K562 (cell line): ENCODE measurements around the gene HEATR9. TPM values are rescaled to one million over a fixed set of nuclear protein-coding genes. Genes with fewer than 3 reads are reported as not detected.

Experiments
- ATAC-seq: fragments of 200-7000 bp; cut with Tn5 transposase; 3 replicates; pipeline ENCODE4 v1.9.1; 2020; ENCODE audit warnings: moderate library complexity
- BruUV-seq: library from RNA; stranded (reverse); fragments of 400-500 nt; replicated peaks from 2 replicates; lab custom pipeline; 2021; lab: Mats Ljungman, UMichigan
- CTCF ChIA-PET: fragments of 300-600 bp; formaldehyde crosslinking; extraction: SDS; loops from one replicate; lab custom pipeline; 2021; ENCODE audit warnings: low intra/inter-chr PET ratio; lab: Yijun Ruan, JAX
- POLR2A ChIA-PET: fragments of 300-600, 350-650 bp; sonication (Branson Sonifier 250); formaldehyde crosslinking; extraction: SDS; loops from one replicate; lab custom pipeline; 2021; ENCODE audit warnings: antibody characterized with exemption, inconsistent platforms; lab: Yijun Ruan, JAX
- DNase-seq, 4 experiments: peaks; one replicate each; pipeline versions ENCODE4 v3.0.0 to v3.0.0-alpha.2; 2011 to 2018; ENCODE audit warnings: low spot score in 3 of 4, mixed read lengths in 3 of 4; ENCODE audit errors: extremely low read depth in 1 of 4
- FAIRE-seq: peaks from 2 replicates; lab custom pipeline; 2011; peaks lifted over from hg19 to GRCh38; lab: Jason Lieb, UNC
- H2AFZ ChIP-seq: 2 replicates; pipeline ENCODE4 v1.6.0; 2011; ENCODE audit warnings: low read depth, low read length, control low read depth, inconsistent platforms
- H3K27ac ChIP-seq: fragments of 200-600 bp; 3 replicates; pipeline ENCODE4 v1.8.0; 2011; ENCODE audit warnings: low read depth, mild to moderate bottlenecking, control low read depth, inconsistent platforms, low read length, moderate library complexity, mixed read lengths; ENCODE audit errors: extremely low read depth
- H3K27me3 ChIP-seq, 2 experiments: fragments of 300-600 bp in 1 of 2; 2 replicates in 1 of 2; 3 replicates in 1 of 2; pipeline versions ENCODE4 v1.6.0 to v1.8.0; 2011; ENCODE audit warnings: inconsistent platforms in 2 of 2, low read length in 2 of 2, mild to moderate bottlenecking in 1 of 2, mixed read lengths in 1 of 2, moderate library complexity in 1 of 2; ENCODE audit not compliant: control insufficient read depth in 2 of 2, insufficient read depth in 2 of 2
- H3K36me3 ChIP-seq: fragments of 300-600 bp; 3 replicates; pipeline ENCODE4 v1.8.0; 2011; ENCODE audit warnings: mild to moderate bottlenecking, low read length, inconsistent platforms; ENCODE audit not compliant: control insufficient read depth, insufficient read depth
- H3K4me1 ChIP-seq, 2 experiments: fragments of 200-600 bp in 1 of 2; replicated peaks in 1 of 2; 2 replicates in 1 of 2; 3 replicates in 1 of 2; pipeline versions ENCODE4 v1.5.1 to v1.8.0; 2011; ENCODE audit warnings: inconsistent platforms in 2 of 2, low read length in 2 of 2, mild to moderate bottlenecking in 1 of 2, mixed read lengths in 1 of 2, moderate library complexity in 1 of 2; ENCODE audit not compliant: control insufficient read depth in 2 of 2, insufficient read depth in 2 of 2
- H3K4me2 ChIP-seq: 2 replicates; pipeline ENCODE4 v1.6.1; 2011; ENCODE audit warnings: low read length, control low read depth, inconsistent platforms, mixed read lengths; ENCODE audit not compliant: insufficient read depth
- H3K4me3 ChIP-seq: fragments of 200-600 bp; sonication (generic), shearing (Covaris generic); 2 replicates; pipeline ENCODE4 v1.5.1; 2016; ENCODE audit warnings: control low read depth, inconsistent platforms
- H3K79me2 ChIP-seq: fragments of 200-600 bp; 3 replicates; pipeline ENCODE4 v1.8.0; 2011; ENCODE audit warnings: low read length, inconsistent platforms; ENCODE audit not compliant: control insufficient read depth, insufficient read depth
- H3K9ac ChIP-seq, 2 experiments: 2 replicates each; pipeline versions ENCODE4 v1.6.0 to v1.6.1; 2011; ENCODE audit warnings: low read depth in 2 of 2, low read length in 2 of 2, control low read depth in 1 of 2, inconsistent platforms in 1 of 2, mild to moderate bottlenecking in 1 of 2, mixed read lengths in 1 of 2; ENCODE audit not compliant: insufficient read depth in 1 of 2
- H3K9me1 ChIP-seq: one replicate; pipeline ENCODE4 v1.6.0; 2011; ENCODE audit warnings: inconsistent platforms, mild to moderate bottlenecking, low read length, moderate library complexity; ENCODE audit not compliant: control insufficient read depth, insufficient read depth
- H3K9me3 ChIP-seq: replicated peaks from 2 replicates; pipeline ENCODE4 v1.5.1; 2011; ENCODE audit warnings: low read depth, low read length, inconsistent platforms; ENCODE audit not compliant: control insufficient read depth, insufficient read depth
- H4K20me1 ChIP-seq: replicated peaks from 2 replicates; pipeline ENCODE4 v1.6.1; 2011; ENCODE audit warnings: low read length, inconsistent platforms, mixed read lengths; ENCODE audit not compliant: control insufficient read depth, insufficient read depth
- BMI1 ChIP-seq: fragments of 150-350 bp; IDR thresholded peaks from 2 replicates; pipeline ENCODE4 v1.6.1; 2014; ENCODE audit warnings: low read length
- ETS2 ChIP-seq: IDR thresholded peaks from 2 replicates; pipeline ENCODE4 v1.6.1; 2016; ENCODE audit warnings: borderline replicate concordance, missing genetic modification characterization, mild to moderate bottlenecking, moderate library complexity, missing compliant biosample characterization; ENCODE audit not compliant: poor library complexity, severe bottlenecking
- GATAD2B ChIP-seq: fragments of 450-650 bp; IDR thresholded peaks from 2 replicates; pipeline ENCODE4 v1.6.1; 2017; ENCODE audit warnings: mild to moderate bottlenecking, borderline replicate concordance
- HINFP ChIP-seq: fragments of 450-650 bp; conservative IDR thresholded peaks from 2 replicates; pipeline ENCODE4 v1.6.1; 2016; ENCODE audit warnings: missing genetic modification characterization, low read depth, mild to moderate bottlenecking, control low read depth, missing compliant biosample characterization
- KAT7 ChIP-seq: sonication (generic); formaldehyde crosslinking; IDR thresholded peaks from 2 replicates; pipeline ENCODE4 v1.8.0; 2022; ENCODE audit warnings: missing genetic modification reagents, mild to moderate bottlenecking, borderline replicate concordance
- MCM5 ChIP-seq: fragments of 450-650 bp; IDR thresholded peaks from 2 replicates; pipeline ENCODE4 v1.6.1; 2016; ENCODE audit warnings: low read depth
- MEIS2 ChIP-seq: fragments of 450-650 bp; IDR thresholded peaks from 2 replicates; pipeline ENCODE4 v1.6.1; 2014; ENCODE audit warnings: mild to moderate bottlenecking; ENCODE audit not compliant: partially characterized antibody
- MYNN ChIP-seq, 2 experiments: sonication (generic); formaldehyde crosslinking in 1 of 2; IDR thresholded peaks; 2 replicates each; pipeline versions ENCODE4 v1.5.0 to v1.6.1; 2016 to 2020; ENCODE audit warnings: antibody characterized with exemption in 1 of 2, missing genetic modification reagents in 1 of 2
- NCOA6 ChIP-seq: fragments of 450-650 bp; IDR thresholded peaks from 2 replicates; pipeline ENCODE4 v1.6.1; 2017; ENCODE audit warnings: mild to moderate bottlenecking
- NFYB ChIP-seq: IDR thresholded peaks from 2 replicates; pipeline ENCODE4 v1.6.1; 2011; ENCODE audit warnings: mild to moderate bottlenecking, moderate library complexity; ENCODE audit not compliant: insufficient read length; ENCODE audit errors: extremely low read depth
- PHB ChIP-seq: fragments of 250-450 bp; sonication (Bioruptor Pico); IDR thresholded peaks from 2 replicates; pipeline ENCODE4 v1.5.0; 2021
- PML ChIP-seq: IDR thresholded peaks from 2 replicates; pipeline ENCODE4 v1.6.1; 2012; ENCODE audit warnings: low read length, inconsistent platforms
- RBM14 ChIP-seq: fragments of 200-400 bp; formaldehyde crosslinking; IDR thresholded peaks from 2 replicates; pipeline ENCODE4 v1.6.1; 2018; ENCODE audit warnings: low read depth, mild to moderate bottlenecking, low read length, moderate library complexity, borderline replicate concordance; ENCODE audit not compliant: insufficient read depth
- SMAD1 ChIP-seq: fragments of 150-350 bp; IDR thresholded peaks from 2 replicates; pipeline ENCODE4 v1.6.1; 2014; ENCODE audit warnings: low read length, low read depth; ENCODE audit not compliant: partially characterized antibody
- TCF7 ChIP-seq: sonication (generic); IDR thresholded peaks from 2 replicates; pipeline ENCODE4 v1.6.1; 2016; ENCODE audit warnings: antibody characterized with exemption, borderline replicate concordance
- TGIF2 ChIP-seq: sonication (generic); formaldehyde crosslinking; IDR thresholded peaks from 2 replicates; pipeline ENCODE4 v1.8.1; 2022; ENCODE audit warnings: mild to moderate bottlenecking, missing genetic modification reagents, moderate library complexity
- ZNF184 ChIP-seq: sonication (generic); formaldehyde crosslinking; IDR thresholded peaks from 2 replicates; pipeline ENCODE4 v1.5.0; 2020; ENCODE audit warnings: missing genetic modification reagents
- ZNF586 ChIP-seq: fragments of 450-650 bp; formaldehyde crosslinking; conservative IDR thresholded peaks from 2 replicates; pipeline ENCODE4 v1.4.0; 2020; ENCODE audit warnings: mild to moderate bottlenecking, moderate library complexity
- WGBS: fragments of 100-300 bp; shearing (Covaris generic); methylation state at CpG from one replicate; pipeline ENCODE4 v1.1.6; 2016; ENCODE audit warnings: low coverage, mixed read lengths; ENCODE audit not compliant: insufficient coverage; ENCODE audit errors: missing lambda C conversion rate; 5-methylcytosine and 5-hydroxymethylcytosine counted together
- in situ Hi-C: fragments of 300-500 bp; cut with MboI; formaldehyde crosslinking; loops from 4 replicates; pipeline ENCODE4 v1.15.0; 2018; ENCODE audit warnings: inconsistent platforms, mixed read lengths
- intact Hi-C: fragments of 100-400 bp; cut with micrococcal nuclease; formaldehyde crosslinking; loops from 2 replicates; pipeline ENCODE4 v1.14.2; 2022
- polyA plus RNA-seq, 8 experiments: library from polyadenylated mRNA; depleted of rRNA in 4 of 8; stranded (reverse) in 5 of 8; unstranded in 3 of 8; fragments of >200 nt; fragmentation: Nextera tagmentation in 2 of 8; fragmentation: Illumina TruSeq in 1 of 8; extraction: Ambion mirVana in 2 of 8; extraction: Trizol in 1 of 8; gene quantifications; 2 replicates each; pipeline versions ENCODE4 v1.2.1 to v1.2.3, GENCODE V29; 2011 to 2014; ENCODE audit warnings: inconsistent platforms in 1 of 8, missing spikeins in 1 of 8
- total RNA-seq, 7 experiments: library from RNA; depleted of rRNA in 6 of 7; stranded (reverse); fragments of >200 nt in 6 of 7; fragmentation: Illumina TruSeq in 2 of 7; extraction: Trizol in 2 of 7; gene quantifications; 2 replicates each; pipeline versions ENCODE4 v1.2.1 to v1.2.3, GENCODE V29; 2011 to 2021; ENCODE audit warnings: low replicate concordance in 1 of 7

The HEATR9 gene
- total and polyA plus RNA-seq, 9 of the 15 experiments (the other 6 are each of a cell fraction or from before 2014, with no cell fraction given) = not detected

- in situ Hi-C loops = no loop called here
- BruUV-seq = no TSS peak
- ChIA-PET POLR2A (interaction anchor here (0.6 to 1.3 kb wide), 3 partner anchors 10 to 247 kb away, joined by 3 to 4 read pairs (median 4); no protein-coding TSS in a partner anchor), CTCF (no interaction called here)
- H3K9me3 ChIP-seq = no peaks in the 10 kb centered on the region
- H3K4me2 ChIP-seq = no peak overlapping the region
- no peaks in the 10 kb centered on the region for H3K27me3 ChIP-seq
- WGBS = 84% methylated on average over 4 of the region's 4 CpGs
- no peaks in the 10 kb centered on the region for H3K9me1 ChIP-seq
- ATAC-seq (no peak), DNase-seq (no peak), FAIRE-seq (no peak)
- H2AFZ ChIP-seq = no peak overlapping the region
- H3K4me1 ChIP-seq = no peaks in the 10 kb centered on the region
- TF ChIP-seq SMAD1 (no peak), MCM5 (no peak), HINFP (tag) (no peak), ZNF586 (CRISPR knock-in tag) (no peak), GATAD2B (no peak), ETS2 (tag) (no peak), ZNF184 (CRISPR knock-in tag) (no peak), NCOA6 (no peak), TGIF2 (CRISPR knock-in tag) (no peak), BMI1 (no peak), RBM14 (no peak), MEIS2 (no peak), TCF7 (no peak), NFYB (no peak), MYNN (IDR thresholded peaks at IDR 0.05) (no peak), MYNN (CRISPR knock-in tag; IDR thresholded peaks at IDR 0.05) (no peak), PML (no peak), PHB (CRISPR knock-in tag) (no peak), KAT7 (CRISPR knock-in tag) (no peak)
- H3K36me3 ChIP-seq = peaks cover 90% of the 10 kb centered on the region
- H4K20me1 ChIP-seq = no peaks in the 10 kb centered on the region
- intact Hi-C loops = loop anchor here (10.0 kb wide), 1 partner anchor 233 kb away; no protein-coding TSS in a partner anchor
- H3K4me3 ChIP-seq = no peak overlapping the region
- no peak overlapping the region for H3K9ac ChIP-seq
- no peaks in the 10 kb centered on the region for H3K79me2 ChIP-seq
- H3K27ac ChIP-seq = no peak overlapping the region
These were observed 27.2 kb downstream of the HEATR9 start for GRCh38 chr17:35841505-35841904.
